Measurements from ENCODE around the gene ARSJ.

GRCh38 chr4:114027596-114027995 is 48.1 kb upstream of the ARSJ start:
- no peak for TF ChIP-seq NFRKB (IDR thresholded peaks at IDR 0.05)
- no peak for TF ChIP-seq FOXM1 (IDR thresholded peaks at IDR 0.05; ENCODE audit: borderline replicate concordance)
- no peak for TF ChIP-seq ZNF384 (IDR thresholded peaks at IDR 0.05)
- TF ChIP-seq TARDBP (IDR thresholded peaks at IDR 0.05) = no peak
- no peak for TF ChIP-seq SUZ12 (IDR thresholded peaks at IDR 0.05)
